ENCODE measurements around the gene OSBPL8.

DNA sequence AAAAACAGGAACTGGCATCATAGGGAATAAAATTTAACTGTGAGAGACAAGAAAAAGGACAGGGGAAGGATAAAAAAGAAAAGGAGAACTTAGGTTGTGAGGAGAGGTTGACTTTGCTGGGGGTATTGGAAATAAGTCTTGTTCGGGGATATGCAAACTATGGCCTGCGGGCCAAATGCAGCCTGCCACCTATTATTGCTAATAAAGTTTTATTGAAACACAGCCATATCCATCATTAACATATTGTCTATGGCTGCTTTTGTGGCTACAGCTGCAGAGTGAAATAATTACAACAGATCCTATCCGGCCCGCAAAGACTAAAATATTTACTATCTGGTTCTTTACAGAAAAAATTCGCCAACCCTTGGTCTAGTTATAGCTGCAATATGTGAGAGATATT, 230.0 kb downstream of the OSBPL8 start:
- TF ChIP-seq CTCF (IDR thresholded peaks at IDR 0.05), result no peak
- TF ChIP-seq POLR2A (IDR thresholded peaks at IDR 0.05), result no peak

Measured in adrenal gland (tissue), 5 donors.